Esophagus muscularis mucosa (tissue), 4 donors: ENCODE data around the gene RYR2. TPM values are rescaled to one million over a fixed set of nuclear protein-coding genes. Genes with fewer than 3 reads are reported as not detected.

Experiments used
- DNase-seq: peaks from one replicate; pipeline ENCODE4 v3.0.0-alpha.2; 2017; ENCODE audit errors: extremely low spot score
- H3K27ac ChIP-seq, 4 donors: fragments of 200-600 bp; sonication (generic); replicated peaks in 1 of 4; 1 replicate in 3 of 4; 2 replicates in 1 of 4; pipeline ENCODE4 v1.5.1; 2016 to 2019; ENCODE audit warnings: mild to moderate bottlenecking in 1 of 4
- H3K27me3 ChIP-seq, 4 donors: fragments of 200-600 bp; sonication (generic); one replicate each; pipeline versions ENCODE4 v1.5.1 to v1.6.0; 2016 to 2019
- H3K36me3 ChIP-seq, 4 donors: fragments of 200-600 bp; sonication (generic); one replicate each; pipeline ENCODE4 v1.5.1; 2016 to 2019
- H3K4me1 ChIP-seq, 4 donors: fragments of 200-600 bp; sonication (generic); one replicate each; pipeline ENCODE4 v1.5.1; 2016 to 2019
- H3K4me3 ChIP-seq, 4 donors: fragments of 200-600 bp; sonication (generic); 1 replicate in 2 of 4; 2 replicates in 2 of 4; pipeline ENCODE4 v1.5.1; 2016 to 2019; ENCODE audit warnings: mild to moderate bottlenecking in 4 of 4, moderate library complexity in 1 of 4
- H3K9me3 ChIP-seq, 4 donors: fragments of 200-600 bp; sonication (generic); 1 replicate in 3 of 4; 2 replicates in 1 of 4; pipeline ENCODE4 v1.5.1; 2016 to 2019
- CTCF ChIP-seq, 3 experiments: fragments of 200-600 bp in 2 of 3; fragments of 450-650 bp in 1 of 3; sonication (generic) in 2 of 3; IDR thresholded peaks; one replicate each; pipeline ENCODE4 v1.5.1; 2017 to 2019; ENCODE audit warnings: antibody characterized with exemption in 3 of 3, mild to moderate bottlenecking in 2 of 3, moderate library complexity in 1 of 3
- EP300 ChIP-seq: sonication (generic); formaldehyde crosslinking; IDR thresholded peaks from one replicate; pipeline ENCODE4 v1.6.1; 2017; ENCODE audit warnings: antibody characterized with exemption
- POLR2A ChIP-seq: fragments of 450-650 bp; IDR thresholded peaks from one replicate; pipeline ENCODE4 v1.6.1; 2017; ENCODE audit warnings: antibody characterized with exemption, moderate library complexity, mild to moderate bottlenecking, low read depth
- POLR2AphosphoS5 ChIP-seq, 2 donors: sonication (generic); formaldehyde crosslinking; IDR thresholded peaks; one replicate each; pipeline ENCODE4 v1.6.1; 2017; ENCODE audit warnings: antibody characterized with exemption in 2 of 2
- WGBS: methylation state at CpG from one replicate; pipeline ENCODE4 v1.1.5; 2018; 5-methylcytosine and 5-hydroxymethylcytosine counted together
- intact Hi-C: fragments of 100-400 bp; cut with DNase I; formaldehyde crosslinking; loops from one replicate; pipeline ENCODE4 v1.15.1; 2023
- total RNA-seq, 4 donors: library from RNA; depleted of rRNA; stranded (reverse); fragments of >200 nt; gene quantifications; one replicate each; pipeline versions ENCODE4 v1.1.0 to v1.2.1, GENCODE V29; 2016

Gene RYR2
- total RNA-seq, 4 donors from 2014 or later, result 29.8 to 56.3 (median 38.9) TPM

- Histone ChIP-seq H3K36me3 (peaks cover 0 to 24% (median 17%) of the 10 kb centered on the region in 4 donors), H3K4me3 (no peak overlapping the region), H3K27me3 (no peaks in the 10 kb centered on the region), H3K27ac (no peak overlapping the region), H3K9me3 (no peaks in the 10 kb centered on the region), H3K4me1 (no peaks in the 10 kb centered on the region)
- WGBS, result 90% methylated on average over 1 of the region's 1 CpG
- intact Hi-C loops, result no loop called here
- no peak for DNase-seq
- TF ChIP-seq POLR2A, result no peak
- TF ChIP-seq EP300, result no peak
- no peak for TF ChIP-seq CTCF (IDR thresholded peaks at IDR 0.05)
- TF ChIP-seq POLR2AphosphoS5 (IDR thresholded peaks at IDR 0.05), result no peak
These were observed 688.9 kb downstream of the RYR2 start for GRCh38 chr1:237730826-237731350.

DNA sequence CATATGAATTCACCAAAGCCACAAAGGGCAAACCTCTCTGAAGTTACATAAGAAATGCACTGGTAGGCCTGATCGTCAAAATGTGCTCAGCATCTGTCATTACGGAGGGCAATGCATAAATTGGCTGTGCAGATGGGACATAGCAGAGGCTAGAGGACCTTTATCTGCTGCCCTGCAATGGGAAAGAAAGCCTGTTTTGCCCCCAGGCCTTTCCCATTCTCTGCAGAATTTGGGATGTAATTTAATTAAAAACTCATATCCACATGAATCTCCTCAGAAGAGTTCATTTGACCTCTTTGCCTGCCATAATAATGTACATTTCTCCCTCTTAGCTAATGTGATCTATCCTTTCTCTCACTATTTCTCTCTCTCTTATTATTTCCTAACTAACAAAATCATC is 690.7 kb downstream of the RYR2 start:
- Histone ChIP-seq H3K36me3 (peaks cover 0 to 24% (median 16%) of the 10 kb centered on the region in 4 donors), H3K4me3 (no peak overlapping the region), H3K4me1 (peaks cover 0 to 6% (median 3%) of the 10 kb centered on the region in 4 donors), H3K27me3 (no peaks in the 10 kb centered on the region), H3K9me3 (no peaks in the 10 kb centered on the region), H3K27ac (no peak overlapping the region)
- WGBS, result 75% methylated on average over 2 of the region's 2 CpGs
- intact Hi-C loops, result no loop called here
- TF ChIP-seq POLR2A (no peak), POLR2AphosphoS5 (IDR thresholded peaks at IDR 0.05) (no peak), EP300 (no peak), CTCF (IDR thresholded peaks at IDR 0.05) (no peak)
- DNase-seq, result no peak

GRCh38 chr1:237736372-237737029 is 694.5 kb downstream of the RYR2 start:
- peaks cover 0 to 6% (median 3%) of the 10 kb centered on the region in 4 donors for H3K4me1 ChIP-seq
- no peak for DNase-seq
- H3K27ac ChIP-seq, result peak overlapping the region in 3 of 4 donors; percentile 47 to 60 (median 51)
- no peaks in the 10 kb centered on the region for H3K9me3 ChIP-seq
- no peaks in the 10 kb centered on the region for H3K27me3 ChIP-seq
- WGBS, result 52% methylated on average over 8 of the region's 8 CpGs
- peak; percentile 33 to 47 (median 41) for TF ChIP-seq CTCF (IDR thresholded peaks at IDR 0.05)
- TF ChIP-seq POLR2A, result no peak
- peak; percentile 5 for TF ChIP-seq EP300
- TF ChIP-seq POLR2AphosphoS5 (IDR thresholded peaks at IDR 0.05), result no peak
- H3K36me3 ChIP-seq, result peaks cover 0 to 22% (median 7%) of the 10 kb centered on the region in 4 donors
- intact Hi-C loops, result no loop called here
- H3K4me3 ChIP-seq, result peak overlapping the region in 2 of 4 donors; percentile 11 to 15

DNA sequence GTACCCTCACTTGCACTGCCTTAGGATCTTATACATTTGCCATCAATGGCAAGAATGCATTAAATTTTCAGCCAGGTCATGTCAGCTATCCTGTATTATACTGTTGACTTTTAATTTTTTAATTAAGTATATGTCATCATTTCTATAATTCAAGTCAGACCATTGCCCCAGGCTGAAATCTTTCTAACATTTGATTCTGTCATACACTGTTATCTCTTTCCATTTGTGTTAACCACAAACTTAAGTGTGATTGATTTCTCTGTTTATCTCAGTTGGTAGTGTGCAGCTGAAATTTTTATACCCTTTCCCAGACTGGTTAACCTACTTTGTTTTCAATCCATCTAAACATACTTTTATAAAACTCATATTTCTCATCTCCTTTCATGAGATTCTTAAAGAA is 695.5 kb downstream of the RYR2 start:
- Histone ChIP-seq H3K36me3 (peaks cover 0 to 15% (median 7%) of the 10 kb centered on the region in 4 donors), H3K4me1 (peaks cover 0 to 6% (median 3%) of the 10 kb centered on the region in 4 donors), H3K9me3 (no peaks in the 10 kb centered on the region), H3K27me3 (no peaks in the 10 kb centered on the region), H3K4me3 (no peak overlapping the region), H3K27ac (no peak overlapping the region)
- no peak for TF ChIP-seq POLR2AphosphoS5 (IDR thresholded peaks at IDR 0.05)
- no peak for TF ChIP-seq CTCF (IDR thresholded peaks at IDR 0.05)
- no peak for TF ChIP-seq POLR2A
- no peak for TF ChIP-seq EP300
- intact Hi-C loops, result no loop called here
- DNase-seq, result no peak
